GM12878 (cell line): ENCODE data around the gene SLC38A7.
"Not testable (repeated sequence)": the region's sequence is repeated elsewhere in the genome, so short reads cannot be mapped to it uniquely, and the experiment has no call there.

Experiments used
- CTCF ChIP-seq, 3 experiments: IDR thresholded peaks in 2 of 3; conservative IDR thresholded peaks in 1 of 3; 2 replicates each; pipeline ENCODE4 v1.5.1; 2011; ENCODE audit warnings: low read depth in 3 of 3, low read length in 3 of 3, mild to moderate bottlenecking in 3 of 3, control low read depth in 2 of 3, moderate library complexity in 2 of 3, inconsistent platforms in 1 of 3, mixed read lengths in 1 of 3; ENCODE audit not compliant: control insufficient read depth in 2 of 3, insufficient read depth in 1 of 3; ENCODE audit errors: extremely low read depth in 1 of 3
- RAD51 ChIP-seq: fragments of 450-650 bp; IDR thresholded peaks from 2 replicates; pipeline ENCODE4 v1.6.1; 2016; ENCODE audit warnings: moderate library complexity, mild to moderate bottlenecking, inconsistent platforms
- RUNX3 ChIP-seq: IDR thresholded peaks from 2 replicates; pipeline ENCODE4 v1.6.1; 2012; ENCODE audit warnings: low read length, inconsistent platforms

GRCh38 chr16:58659911-58660310 lies 24.7 kb downstream of the SLC38A7 start:
- TF ChIP-seq CTCF (IDR thresholded peaks at IDR 0.05 in 2 of 3, conservative IDR thresholded peaks at IDR 0.05 in 1 of 3; ENCODE audit: control insufficient read depth in 2 of 3, extremely low read depth in 1 of 3, insufficient read depth in 1 of 3, low read depth in 3 of 3, low read length in 3 of 3); RAD51; RUNX3: not testable (repeated sequence)
